Lung (tissue), 12 donors: ENCODE data around the gene IKBKE. TPM values are rescaled to one million over a fixed set of nuclear protein-coding genes. Genes with fewer than 3 reads are reported as not detected.

ENCODE experiments used
- ATAC-seq: fragments of 200-7000 bp; cut with Tn5 transposase; one replicate; pipeline ENCODE4 v1.9.1; 2020; ENCODE audit warnings: moderate number of reproducible peaks; ENCODE audit not compliant: insufficient read depth, low FRiP score
- DNase-seq, 3 donors: peaks; one replicate each; pipeline ENCODE4 v3.0.0-alpha.2; 2013 to 2017
- H3K27ac ChIP-seq, 2 donors: one replicate each; pipeline ENCODE4 v1.5.1; 2013; ENCODE audit warnings: mild to moderate bottlenecking in 2 of 2, moderate library complexity in 2 of 2, control low read depth in 1 of 2, inconsistent platforms in 1 of 2, low read depth in 1 of 2, low read length in 1 of 2
- H3K27me3 ChIP-seq, 3 donors: one replicate each; pipeline ENCODE4 v1.5.1; 2013; ENCODE audit warnings: low read length in 2 of 3; ENCODE audit not compliant: control insufficient read depth in 3 of 3, insufficient read depth in 3 of 3
- H3K36me3 ChIP-seq, 4 donors: one replicate each; pipeline ENCODE4 v1.5.1; 2013; ENCODE audit warnings: low read length in 4 of 4, mild to moderate bottlenecking in 1 of 4, moderate library complexity in 1 of 4; ENCODE audit not compliant: control insufficient read depth in 4 of 4, insufficient read depth in 4 of 4
- H3K4me1 ChIP-seq, 5 donors: one replicate each; pipeline ENCODE4 v1.5.1; 2013; ENCODE audit warnings: low read length in 5 of 5, mild to moderate bottlenecking in 2 of 5, moderate library complexity in 1 of 5; ENCODE audit not compliant: control insufficient read depth in 5 of 5, insufficient read depth in 5 of 5
- H3K4me3 ChIP-seq: one replicate; pipeline ENCODE4 v1.5.1; 2013; ENCODE audit warnings: mild to moderate bottlenecking, control low read depth, moderate library complexity
- H3K9ac ChIP-seq, 2 donors: one replicate each; pipeline ENCODE4 v1.5.1; 2013; ENCODE audit warnings: low read length in 2 of 2, control low read depth in 1 of 2; ENCODE audit not compliant: insufficient read depth in 1 of 2
- H3K9me3 ChIP-seq, 4 donors: one replicate each; pipeline ENCODE4 v1.5.1; 2013; ENCODE audit warnings: low read length in 3 of 4, mild to moderate bottlenecking in 1 of 4, moderate library complexity in 1 of 4; ENCODE audit not compliant: control insufficient read depth in 4 of 4, insufficient read depth in 3 of 4
- CTCF ChIP-seq: IDR thresholded peaks from 2 replicates; pipeline ENCODE4 v1.5.1; 2012; ENCODE audit warnings: mild to moderate bottlenecking; ENCODE audit errors: control extremely low read depth, extremely low read depth
- WGBS, 2 donors: extraction: QIAGEN DNeasy Blood & Tissue Kit; methylation state at CpG; one replicate each; pipeline ENCODE4 v1.1.7; 2013; 5-methylcytosine and 5-hydroxymethylcytosine counted together
- polyA plus RNA-seq, 2 donors: library from polyadenylated mRNA; stranded (reverse); fragments of 200-250 nt; gene quantifications; one replicate each; pipeline ENCODE4 v1.2.1, GENCODE V29; 2013
- total RNA-seq, 2 donors: library from RNA; depleted of rRNA in 1 of 2; stranded (reverse); fragments of >200 nt in 1 of 2; gene quantifications; one replicate each; pipeline ENCODE4 v1.2.1, GENCODE V29; 2014 to 2021
- donor health status: control.
- donor health status: control.
- donor health status: Bipolar disorder and iron deficiency.
- donor health status: healthy.
- donor health status: DM: yes; HTN: yes; CAD: no.

IKBKE gene
- total and polyA plus RNA-seq, 4 donors: 6.1 to 17.1 (median 11.7) TPM

GRCh38 chr1:206476591-206476990 is 6.3 kb downstream of the IKBKE start:
- ATAC-seq: no peak
- Histone ChIP-seq H3K4me3 (no peak overlapping the region), H3K9me3 (no peaks in the 10 kb centered on the region), H3K27ac (no peak overlapping the region), H3K4me1 (peaks cover 0 to 12% (median 2%) of the 10 kb centered on the region in 5 donors), H3K9ac (no peak overlapping the region), H3K36me3 (peaks cover 0 to 14% (median 6%) of the 10 kb centered on the region in 4 donors), H3K27me3 (no peaks in the 10 kb centered on the region)
- 96% methylated on average over 14 of the region's 14 CpGs for WGBS, 2 donors
- no peak for DNase-seq
- no peak for TF ChIP-seq CTCF

GRCh38 chr1:206477110-206477509 is 6.8 kb downstream of the IKBKE start:
- H3K4me1 ChIP-seq: peaks cover 0 to 8% (median 2%) of the 10 kb centered on the region in 5 donors
- ATAC-seq: no peak
- no peak for DNase-seq
- 91 to 96% methylated on average over 5 of the region's 5 CpGs for WGBS, 2 donors
- no peak overlapping the region for H3K4me3 ChIP-seq
- H3K9ac ChIP-seq: no peak overlapping the region
- H3K27ac ChIP-seq: no peak overlapping the region
- TF ChIP-seq CTCF: no peak
- H3K27me3 ChIP-seq: no peaks in the 10 kb centered on the region
- peaks cover 0 to 14% (median 6%) of the 10 kb centered on the region in 4 donors for H3K36me3 ChIP-seq
- H3K9me3 ChIP-seq: no peaks in the 10 kb centered on the region

- no peak overlapping the region for H3K4me3 ChIP-seq
- no peaks in the 10 kb centered on the region for H3K27me3 ChIP-seq
- H3K4me1 ChIP-seq: peaks cover 0 to 4% (median 0%) of the 10 kb centered on the region in 5 donors
- H3K27ac ChIP-seq: no peak overlapping the region
- TF ChIP-seq CTCF: no peak
- H3K36me3 ChIP-seq: peaks cover 0 to 14% (median 6%) of the 10 kb centered on the region in 4 donors
- H3K9me3 ChIP-seq: no peaks in the 10 kb centered on the region
- ATAC-seq (no peak), DNase-seq (no peak)
- 91 to 95% methylated on average over 21 of the region's 21 CpGs for WGBS, 2 donors
- H3K9ac ChIP-seq: no peak overlapping the region
Observed at GRCh38 chr1:206477581-206478380, 7.5 kb downstream of the IKBKE start.
